ENCODE measurements around the gene FBXW4. TPM values are rescaled to one million over a fixed set of nuclear protein-coding genes. Genes with fewer than 3 reads are reported as not detected.

Gene FBXW4
- total and polyA plus RNA-seq, 9 of the 15 experiments (the other 6 are each of a cell fraction or from before 2014, with no cell fraction given): 1.0 to 10.6 (median 5.4) TPM

GRCh38 chr10:101613646-101614045 is 81.3 kb downstream of the FBXW4 start:
- Histone ChIP-seq H3K9me1 (ENCODE audit: control insufficient read depth, insufficient read depth, low read length) (no peaks in the 10 kb centered on the region), H3K9ac (ENCODE audit: insufficient read depth in 1 of 2, low read depth in 2 of 2, low read length in 2 of 2) (no peak overlapping the region), H3K36me3 (ENCODE audit: control insufficient read depth, insufficient read depth, low read length) (no peaks in the 10 kb centered on the region), H4K20me1 (replicated peaks; ENCODE audit: control insufficient read depth, insufficient read depth, low read length) (no peaks in the 10 kb centered on the region), H2AFZ (ENCODE audit: low read depth, low read length) (no peak overlapping the region), H3K4me3 (no peak overlapping the region), H3K4me1 (replicated peaks in 1 of 2; ENCODE audit: control insufficient read depth in 2 of 2, insufficient read depth in 2 of 2, low read length in 2 of 2) (no peaks in the 10 kb centered on the region; a peak in 2 of 5 replicates), H3K79me2 (ENCODE audit: control insufficient read depth, insufficient read depth, low read length) (no peaks in the 10 kb centered on the region), H3K27me3 (ENCODE audit: control insufficient read depth in 2 of 2, insufficient read depth in 2 of 2, low read length in 2 of 2) (no peaks in the 10 kb centered on the region), H3K4me2 (ENCODE audit: insufficient read depth, low read length) (no peak overlapping the region), H3K27ac (ENCODE audit: extremely low read depth, low read depth, low read length) (no peak overlapping the region), H3K9me3 (replicated peaks; ENCODE audit: control insufficient read depth, insufficient read depth, low read depth, low read length) (no peaks in the 10 kb centered on the region)
- in situ Hi-C loops (cut with MboI) (no loop called here), intact Hi-C loops (cut with micrococcal nuclease) (no loop called here)
- ATAC-seq (no peak), DNase-seq (ENCODE audit: extremely low read depth in 1 of 4, low spot score in 3 of 4) (no peak), FAIRE-seq (no peak)
- 64% methylated on average over 1 of the region's 3 CpGs for WGBS (ENCODE audit: insufficient coverage, low coverage, missing lambda C conversion rate)
- TF ChIP-seq JUND (IDR thresholded peaks at IDR 0.05; ENCODE audit: borderline replicate concordance, low read depth, low read length) (no peak), JUND (tag; IDR thresholded peaks at IDR 0.05; ENCODE audit: borderline replicate concordance, low read depth, low read length) (no peak), RAD51 (IDR thresholded peaks at IDR 0.05; ENCODE audit: borderline replicate concordance, low read depth) (no peak), YY1 (IDR thresholded peaks at IDR 0.05; ENCODE audit: borderline replicate concordance in 1 of 3, control insufficient read depth in 1 of 3, extremely low read depth in 1 of 3, insufficient read depth in 3 of 3, insufficient read length in 1 of 3, insufficient replicate concordance in 2 of 3, low read depth in 1 of 3, low read length in 2 of 3) (no peak), THRAP3 (IDR thresholded peaks at IDR 0.05; ENCODE audit: borderline replicate concordance) (no peak), JUN (IDR thresholded peaks at IDR 0.05; ENCODE audit: borderline replicate concordance, low read depth, low read length) (no peak), JUN (CRISPR knock-in tag; IDR thresholded peaks at IDR 0.05; ENCODE audit: borderline replicate concordance) (no peak), ZKSCAN3 (CRISPR knock-in tag; IDR thresholded peaks at IDR 0.05) (no peak), ZNF282 (CRISPR knock-in tag; IDR thresholded peaks at IDR 0.05) (no peak), BCL6 (CRISPR knock-in tag; IDR thresholded peaks at IDR 0.05) (no peak), ZNF785 (CRISPR knock-in tag; IDR thresholded peaks at IDR 0.05) (no peak)
- TF ChIP-seq, protein P1, sequence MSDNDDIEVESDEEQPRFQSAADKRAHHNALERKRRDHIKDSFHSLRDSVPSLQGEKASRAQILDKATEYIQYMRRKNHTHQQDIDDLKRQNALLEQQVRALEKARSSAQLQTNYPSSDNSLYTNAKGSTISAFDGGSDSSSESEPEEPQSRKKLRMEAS (CRISPR knock-in tag; IDR thresholded peaks at IDR 0.05): no peak
- POLR2A ChIA-PET: interaction anchor here (0.7 to 1.4 kb wide), 2 partner anchors 17 to 46 kb away, joined by 3 to 4 read pairs; no protein-coding TSS in a partner anchor
- CTCF ChIA-PET (ENCODE audit: low intra/inter-chr PET ratio): no interaction called here
- BruUV-seq (replicated peaks): no TSS peak

All from K562 (cell line).